Tibial artery (tissue), 4 donors: ENCODE measurements around the gene SPSB1.
A peak's percentile ranks its signal among the peaks of the same experiment; 100 is the strongest.

Source experiments
- DNase-seq, 2 donors: peaks; one replicate each; pipeline ENCODE4 v3.0.0-alpha.2; 2019
- H3K27ac ChIP-seq, 2 donors: fragments of 200-600 bp; sonication (generic) in 1 of 2; 1 replicate in 1 of 2; 2 replicates in 1 of 2; pipeline ENCODE4 v1.5.1; 2018 to 2019; ENCODE audit warnings: mild to moderate bottlenecking in 1 of 2
- H3K27me3 ChIP-seq, 2 donors: fragments of 200-600 bp; sonication (generic) in 1 of 2; one replicate each; pipeline versions ENCODE4 v1.5.1 to v1.6.0; 2016 to 2019
- H3K36me3 ChIP-seq, 3 donors: fragments of 200-600 bp; sonication (generic) in 2 of 3; one replicate each; pipeline ENCODE4 v1.5.1; 2016 to 2019; ENCODE audit warnings: mild to moderate bottlenecking in 2 of 3
- H3K4me1 ChIP-seq, 4 donors: fragments of 200-600 bp; sonication (generic) in 2 of 4; 1 replicate in 3 of 4; 2 replicates in 1 of 4; pipeline ENCODE4 v1.5.1; 2016 to 2019
- H3K4me3 ChIP-seq, 2 donors: fragments of 200-600 bp; sonication (generic) in 1 of 2; 1 replicate in 1 of 2; 2 replicates in 1 of 2; pipeline ENCODE4 v1.5.1; 2018 to 2019; ENCODE audit warnings: mild to moderate bottlenecking in 2 of 2
- H3K9me3 ChIP-seq, 3 donors: fragments of 200-600 bp; sonication (generic) in 1 of 3; one replicate each; pipeline ENCODE4 v1.5.1; 2016 to 2019
- CTCF ChIP-seq, 2 experiments: fragments of 200-600 bp in 1 of 2; fragments of 450-650 bp in 1 of 2; IDR thresholded peaks; one replicate each; pipeline ENCODE4 v1.5.1; 2017 to 2019; ENCODE audit warnings: antibody characterized with exemption in 2 of 2, mild to moderate bottlenecking in 1 of 2, moderate library complexity in 1 of 2
- intact Hi-C: fragments of 100-400 bp; cut with DNase I; formaldehyde crosslinking; loops from one replicate; pipeline ENCODE4 v1.15.0; 2023; ENCODE audit warnings: low total_unique reads

The SPSB1 gene

GRCh38 chr1:9246215-9246614 lies 46.5 kb upstream of the SPSB1 start:
- Histone ChIP-seq H3K27ac (no peak overlapping the region), H3K4me3 (no peak overlapping the region), H3K36me3 (peaks cover 15 to 35% (median 33%) of the 10 kb centered on the region in 3 donors), H3K4me1 (peaks cover 9 to 79% (median 69%) of the 10 kb centered on the region in 4 donors), H3K9me3 (no peaks in the 10 kb centered on the region), H3K27me3 (no peaks in the 10 kb centered on the region)
- no peak for DNase-seq
- intact Hi-C loops, result loop anchor here (10.0 kb wide), 1 partner anchor 111 kb away; no protein-coding TSS in a partner anchor
- no peak for TF ChIP-seq CTCF (IDR thresholded peaks at IDR 0.05)

- Histone ChIP-seq H3K4me3 (no peak overlapping the region), H3K4me1 (peaks cover 12 to 74% (median 68%) of the 10 kb centered on the region in 4 donors), H3K27ac (peak overlapping the region in 1 of 2 donors; percentile 72), H3K36me3 (peaks cover 15 to 35% (median 33%) of the 10 kb centered on the region in 3 donors), H3K27me3 (no peaks in the 10 kb centered on the region), H3K9me3 (no peaks in the 10 kb centered on the region)
- no peak for DNase-seq
- intact Hi-C loops, result loop anchor here (10.0 kb wide), 1 partner anchor 112 kb away; no protein-coding TSS in a partner anchor
- no peak for TF ChIP-seq CTCF (IDR thresholded peaks at IDR 0.05)
These were observed 45.6 kb upstream of the SPSB1 start for GRCh38 chr1:9246841-9247785.

- H3K4me1 ChIP-seq, result peaks cover 12 to 67% (median 61%) of the 10 kb centered on the region in 4 donors
- no peaks in the 10 kb centered on the region for H3K9me3 ChIP-seq
- peaks cover 15 to 35% (median 33%) of the 10 kb centered on the region in 3 donors for H3K36me3 ChIP-seq
- peak overlapping the region; percentile 71 to 72 for H3K27ac ChIP-seq
- H3K4me3 ChIP-seq, result no peak overlapping the region
- intact Hi-C loops, result loop anchor here (10.0 kb wide), 1 partner anchor 113 kb away; no protein-coding TSS in a partner anchor
- no peak for DNase-seq
- TF ChIP-seq CTCF (IDR thresholded peaks at IDR 0.05), result no peak
- no peaks in the 10 kb centered on the region for H3K27me3 ChIP-seq
These were observed 44.8 kb upstream of the SPSB1 start for GRCh38 chr1:9247894-9248293.

- DNase-seq, result no peak
- peak overlapping the region; percentile 71 to 72 for H3K27ac ChIP-seq
These were observed 44.1 kb upstream of the SPSB1 start for GRCh38 chr1:9248341-9249262.

More at GRCh38 chr1:9248341-9249262, 44.1 kb upstream of the SPSB1 start:
- Histone ChIP-seq H3K4me3 (no peak overlapping the region), H3K27me3 (no peaks in the 10 kb centered on the region), H3K36me3 (peaks cover 15 to 35% (median 33%) of the 10 kb centered on the region in 3 donors), H3K9me3 (no peaks in the 10 kb centered on the region), H3K4me1 (peaks cover 12 to 61% (median 54%) of the 10 kb centered on the region in 4 donors)
- intact Hi-C loops, result loop anchor here (10.0 kb wide), 1 partner anchor 114 kb away; no protein-coding TSS in a partner anchor
- TF ChIP-seq CTCF (IDR thresholded peaks at IDR 0.05), result no peak
